M059J (cell line): Measurements from ENCODE around the gene SLC6A14. TPM values are rescaled to one million over a fixed set of nuclear protein-coding genes. Genes with fewer than 3 reads are reported as not detected.

Experiments used
- DNase-seq: peaks from one replicate; pipeline ENCODE4 v3.0.0-alpha.2; 2012; ENCODE audit warnings: low read depth
- total RNA-seq: library from RNA; depleted of rRNA; stranded (reverse); fragments of >200 nt; shearing (Covaris generic); gene quantifications from 2 replicates; pipeline ENCODE4 v1.2.3, GENCODE V29; 2014; rRNA removed

The SLC6A14 gene, protein sequence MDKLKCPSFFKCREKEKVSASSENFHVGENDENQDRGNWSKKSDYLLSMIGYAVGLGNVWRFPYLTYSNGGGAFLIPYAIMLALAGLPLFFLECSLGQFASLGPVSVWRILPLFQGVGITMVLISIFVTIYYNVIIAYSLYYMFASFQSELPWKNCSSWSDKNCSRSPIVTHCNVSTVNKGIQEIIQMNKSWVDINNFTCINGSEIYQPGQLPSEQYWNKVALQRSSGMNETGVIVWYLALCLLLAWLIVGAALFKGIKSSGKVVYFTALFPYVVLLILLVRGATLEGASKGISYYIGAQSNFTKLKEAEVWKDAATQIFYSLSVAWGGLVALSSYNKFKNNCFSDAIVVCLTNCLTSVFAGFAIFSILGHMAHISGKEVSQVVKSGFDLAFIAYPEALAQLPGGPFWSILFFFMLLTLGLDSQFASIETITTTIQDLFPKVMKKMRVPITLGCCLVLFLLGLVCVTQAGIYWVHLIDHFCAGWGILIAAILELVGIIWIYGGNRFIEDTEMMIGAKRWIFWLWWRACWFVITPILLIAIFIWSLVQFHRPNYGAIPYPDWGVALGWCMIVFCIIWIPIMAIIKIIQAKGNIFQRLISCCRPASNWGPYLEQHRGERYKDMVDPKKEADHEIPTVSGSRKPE
- not detected in 2 replicates for total RNA-seq

DNA sequence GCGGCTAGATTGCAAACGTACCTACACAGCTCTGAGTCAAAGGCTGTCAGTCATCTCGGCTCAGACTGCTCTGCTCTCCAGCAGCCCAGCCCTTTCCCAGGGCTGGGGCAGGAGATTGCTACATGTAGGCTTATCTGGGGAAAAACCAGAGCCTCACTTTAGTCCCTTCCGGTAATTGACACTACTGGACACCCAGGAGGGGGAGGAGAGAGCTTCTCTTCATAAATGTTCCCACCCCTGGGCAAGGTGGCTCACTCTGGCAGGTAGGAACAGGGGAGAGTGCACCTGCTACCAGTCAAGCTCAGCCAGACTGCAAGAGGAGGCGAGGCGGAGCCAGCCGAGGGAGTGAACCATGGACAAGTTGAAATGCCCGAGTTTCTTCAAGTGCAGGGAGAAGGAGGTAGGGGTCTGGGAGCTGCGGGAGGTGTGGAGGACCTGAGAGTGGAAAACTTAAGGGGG lies at the start of gene SLC6A14:
Gene SLC6A14, plus strand, starts transcription at position 249 of the 459 bp plus-strand sequence. Its CDS starts 104 bp downstream, at position 353.
- DNase-seq = no peak

DNA sequence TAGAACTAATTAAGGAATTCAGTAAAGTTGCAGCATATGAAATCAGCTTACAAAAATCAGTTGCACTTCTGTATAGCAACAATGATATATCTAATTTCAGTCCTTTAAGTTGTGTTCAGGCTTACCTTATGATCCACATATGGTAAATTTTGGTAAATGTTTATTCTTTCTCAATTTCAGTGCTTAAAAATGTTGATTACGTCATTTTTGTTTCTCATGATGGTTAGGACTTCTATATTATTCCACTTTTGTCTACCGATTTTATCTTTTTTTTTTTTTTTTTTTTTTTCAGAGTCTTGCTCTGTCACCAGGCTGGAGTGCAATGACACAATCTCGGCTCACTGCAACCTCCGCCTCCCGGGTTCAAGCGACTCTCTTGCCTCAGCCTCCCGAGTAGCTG lies 40.7 kb upstream of the SLC6A14 start:
- DNase-seq = no peak

DNA sequence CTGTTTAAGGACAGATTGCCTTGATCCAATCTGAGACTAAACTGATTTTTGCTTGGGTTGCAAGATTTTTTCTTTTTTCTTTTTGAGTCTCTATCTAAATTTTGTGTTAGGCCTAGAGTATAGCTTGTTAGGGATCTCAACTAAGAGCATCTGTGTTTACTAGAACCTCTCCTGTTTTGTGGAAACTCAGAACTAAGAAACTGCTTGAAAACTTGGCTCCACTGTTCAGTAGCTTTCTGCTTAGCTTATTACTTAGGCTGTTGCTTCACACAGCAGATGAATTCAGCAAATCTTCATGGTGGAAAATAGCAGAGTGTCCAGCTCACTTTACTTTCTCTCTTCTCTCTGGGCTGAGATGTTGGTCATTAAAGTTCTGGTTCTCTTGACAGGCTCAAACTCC lies 36.7 kb upstream of the SLC6A14 start:
- DNase-seq = no peak

DNA sequence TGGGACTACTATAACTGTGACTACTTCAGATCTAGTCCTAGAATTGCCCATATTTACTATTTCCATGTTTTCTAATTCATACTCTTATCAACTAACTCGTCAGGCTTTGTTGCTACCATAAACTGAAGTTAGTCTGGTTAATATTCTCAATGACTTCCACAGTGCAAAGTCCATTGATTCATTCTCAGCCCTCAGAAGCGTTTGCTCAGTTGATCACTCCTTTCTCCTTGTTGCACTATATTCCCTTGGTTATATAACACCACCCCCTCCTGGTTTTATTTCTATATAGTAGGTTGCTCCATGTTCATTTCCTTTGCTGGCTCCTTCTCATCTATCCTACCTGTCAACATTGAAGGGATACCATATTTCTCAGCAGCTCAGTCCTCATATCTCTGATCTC lies 27.2 kb upstream of the SLC6A14 start:
- no peak for DNase-seq

DNA sequence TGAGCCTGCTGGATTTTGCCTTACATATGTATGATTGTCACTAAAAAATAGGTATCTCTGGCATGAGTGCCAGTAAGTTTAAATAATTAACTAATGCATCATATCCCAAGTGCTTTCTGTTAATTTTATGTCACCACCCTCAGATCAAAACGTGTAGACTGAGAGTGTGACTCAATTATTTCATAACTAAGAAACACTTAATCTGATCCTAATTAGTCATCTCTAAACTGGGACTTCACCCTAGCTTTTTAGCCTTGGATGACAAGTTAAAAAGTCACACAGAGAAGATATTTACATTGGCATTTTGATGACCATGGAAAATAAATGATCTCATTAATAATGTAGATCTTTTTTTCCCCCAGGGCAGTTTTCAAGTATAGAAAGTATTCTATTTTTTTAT lies 23.1 kb upstream of the SLC6A14 start:
- DNase-seq = no peak

DNA sequence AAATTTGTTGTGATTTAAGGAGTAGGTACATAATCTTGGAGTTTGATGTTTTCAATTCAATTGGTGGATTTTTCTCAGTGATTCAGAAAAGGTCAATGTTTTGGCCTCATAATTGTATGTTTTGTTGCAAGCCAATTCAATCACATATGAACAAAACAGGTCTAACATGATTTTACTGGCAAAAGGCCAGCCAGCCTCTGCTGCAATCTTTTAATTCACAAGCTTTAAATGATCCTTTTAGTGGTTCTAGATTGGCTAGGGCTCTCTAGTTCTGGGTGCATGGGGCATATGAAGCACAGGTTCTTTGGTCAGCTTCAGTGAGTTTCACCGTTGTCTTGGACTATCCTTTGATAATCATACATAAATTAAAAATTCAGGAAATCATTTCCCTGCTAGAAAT lies 19.2 kb upstream of the SLC6A14 start:
- no peak for DNase-seq

DNA sequence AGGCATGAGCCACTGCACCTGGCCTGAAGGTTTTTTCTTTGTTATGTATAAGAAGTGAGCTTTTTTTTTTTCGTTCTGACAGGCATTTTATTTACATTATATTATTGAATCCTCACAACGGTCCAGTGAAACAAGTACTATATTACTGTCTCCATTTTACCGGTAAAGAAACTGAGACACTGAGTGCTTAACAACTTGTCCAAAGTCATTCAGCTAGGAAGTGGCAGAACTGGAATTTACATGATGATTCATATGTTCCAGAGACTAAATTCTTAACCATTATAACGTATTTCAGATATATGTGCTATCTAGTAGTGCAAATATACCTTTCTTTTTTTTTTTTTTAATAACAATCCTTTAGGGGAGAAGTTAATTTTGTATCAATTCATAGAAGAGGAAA lies 18.4 kb upstream of the SLC6A14 start:
- no peak for DNase-seq

DNA sequence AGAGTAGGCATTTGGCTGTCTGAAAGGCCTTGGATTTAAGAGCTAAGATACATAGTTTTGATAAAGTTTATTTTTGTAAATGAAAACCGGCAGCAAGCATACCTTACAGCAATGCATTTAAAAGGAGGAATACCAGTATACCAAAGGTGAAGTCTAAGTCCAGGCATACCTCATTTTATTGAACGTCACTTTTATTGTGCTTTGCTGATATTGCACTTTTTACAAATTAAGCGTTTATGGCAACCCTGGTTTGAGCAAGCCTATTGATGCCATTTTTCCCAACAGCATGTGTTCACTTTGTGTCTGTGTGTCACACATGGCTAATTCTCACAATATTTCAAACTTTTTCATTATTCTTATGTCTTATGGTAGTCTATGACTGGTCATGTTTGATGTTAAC lies 8.4 kb upstream of the SLC6A14 start:
- no peak for DNase-seq

DNA sequence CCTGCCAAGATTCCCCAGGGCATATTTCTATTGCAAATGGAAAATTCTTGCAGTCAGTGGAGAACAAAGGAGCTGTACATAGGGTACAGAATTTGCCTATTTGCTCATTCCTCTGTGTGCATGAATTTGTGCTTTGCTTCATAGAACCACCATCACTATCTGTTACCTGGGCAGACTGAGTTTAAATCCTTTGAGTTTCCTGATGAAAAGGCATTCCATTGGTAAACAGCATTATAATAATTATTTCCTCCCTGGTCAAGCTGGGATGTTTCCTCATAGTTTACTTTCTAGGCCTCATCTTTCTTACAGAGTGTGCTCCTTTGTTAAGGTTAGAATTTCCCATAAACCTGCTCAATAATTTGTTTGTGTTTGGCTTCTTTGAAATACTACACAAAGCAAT lies 809 bp upstream of the SLC6A14 start:
- DNase-seq = no peak

DNA sequence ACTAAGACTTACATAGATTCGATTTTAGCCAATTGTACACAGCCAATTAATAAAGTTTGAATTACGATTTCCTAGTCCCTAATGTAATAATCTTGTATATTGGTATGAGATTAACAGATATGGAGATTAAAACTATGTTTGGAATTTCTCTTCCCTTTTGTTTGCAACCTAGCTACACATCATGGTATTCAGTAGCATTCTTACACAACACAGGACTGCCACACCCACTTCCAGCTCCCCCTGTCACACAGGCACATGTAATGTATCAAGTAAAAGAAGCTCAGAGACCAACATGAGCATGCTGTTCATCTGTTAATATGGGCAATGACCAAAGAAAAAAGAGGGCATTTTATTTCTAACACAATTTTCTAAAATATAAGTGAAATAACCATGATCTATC lies 12.8 kb downstream of the SLC6A14 start:
- DNase-seq = no peak

DNA sequence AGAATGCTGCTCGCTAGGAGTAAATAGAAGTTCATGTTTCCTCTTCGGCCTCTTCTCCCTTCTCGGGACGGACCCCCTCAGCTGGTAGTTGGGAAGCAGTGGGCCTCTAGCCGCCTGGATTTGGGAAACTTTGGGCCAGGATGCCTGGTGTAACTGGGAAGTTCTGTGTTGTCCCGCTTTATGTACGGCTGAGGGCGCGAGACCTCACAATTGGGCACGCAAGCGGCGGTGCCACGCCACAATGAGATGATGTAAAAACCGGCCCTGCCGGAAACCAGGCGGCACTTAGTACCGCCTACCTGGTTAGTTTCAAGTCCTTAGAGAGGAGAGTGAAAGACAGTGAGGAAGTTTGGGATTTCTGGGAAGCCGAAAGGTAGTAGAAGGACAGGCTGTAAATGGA lies 26.4 kb downstream of the SLC6A14 start, which contains the start of gene CT83:
Gene CT83, minus strand, starts transcription at position 155 of the 400 bp plus-strand sequence. Its CDS starts 120 bp downstream, at position 35.
- DNase-seq = no peak

DNA sequence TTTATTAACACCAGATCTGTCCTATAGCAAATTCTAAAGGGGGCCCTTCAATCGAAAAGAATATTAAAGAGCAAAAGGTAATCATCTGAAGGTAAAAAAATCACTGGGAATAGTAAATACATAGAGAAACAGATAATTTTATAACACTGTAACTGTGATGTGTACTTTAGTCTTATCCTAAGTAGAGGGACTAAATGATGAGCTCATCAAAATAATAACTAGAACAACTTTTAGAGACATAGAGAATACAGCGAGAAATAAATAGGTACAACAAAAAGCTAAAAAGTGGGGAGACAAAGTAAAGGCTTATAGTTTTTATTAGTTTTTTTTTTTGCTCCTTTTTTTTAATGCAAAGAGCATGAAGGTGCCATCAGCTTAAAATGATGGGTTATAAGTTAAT lies 43.7 kb downstream of the SLC6A14 start:
- DNase-seq = no peak

DNA sequence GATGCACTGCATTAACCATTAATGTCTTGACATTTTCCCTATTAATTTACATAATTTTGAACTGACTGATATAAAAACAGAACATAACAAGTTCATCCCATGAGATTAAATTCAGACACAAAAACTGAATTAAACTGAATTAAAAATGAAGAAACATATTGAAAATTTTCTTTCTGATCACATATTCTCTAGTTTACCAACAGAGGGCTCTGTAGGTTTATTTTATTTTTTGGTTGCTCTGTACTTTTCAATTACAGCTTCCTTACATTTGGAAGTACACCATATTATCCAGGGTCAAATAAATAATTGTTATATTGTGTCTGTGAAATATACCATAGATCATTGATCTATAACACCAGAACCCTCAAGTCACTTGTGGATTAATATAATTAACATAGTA lies 53.7 kb downstream of the SLC6A14 start:
- DNase-seq = peak; percentile 1

DNA sequence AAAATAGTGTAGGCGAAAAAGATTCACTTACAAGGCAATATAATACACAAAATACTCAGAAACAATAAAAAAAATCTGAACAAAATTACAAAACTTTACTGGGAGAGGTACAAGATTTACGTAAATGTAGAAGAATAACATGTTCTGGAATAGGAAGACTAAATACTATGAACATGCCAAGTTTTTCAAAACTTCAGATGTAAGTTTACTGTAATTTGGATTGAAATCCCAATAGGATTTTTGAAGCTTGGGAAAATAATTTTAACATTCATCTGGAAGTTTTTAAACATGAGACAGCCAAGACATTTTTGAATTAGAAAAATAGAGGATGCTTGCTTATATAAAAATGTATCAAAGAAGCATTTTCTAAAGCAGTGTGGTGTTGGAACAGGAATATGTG lies 56.9 kb downstream of the SLC6A14 start:
- no peak for DNase-seq

DNA sequence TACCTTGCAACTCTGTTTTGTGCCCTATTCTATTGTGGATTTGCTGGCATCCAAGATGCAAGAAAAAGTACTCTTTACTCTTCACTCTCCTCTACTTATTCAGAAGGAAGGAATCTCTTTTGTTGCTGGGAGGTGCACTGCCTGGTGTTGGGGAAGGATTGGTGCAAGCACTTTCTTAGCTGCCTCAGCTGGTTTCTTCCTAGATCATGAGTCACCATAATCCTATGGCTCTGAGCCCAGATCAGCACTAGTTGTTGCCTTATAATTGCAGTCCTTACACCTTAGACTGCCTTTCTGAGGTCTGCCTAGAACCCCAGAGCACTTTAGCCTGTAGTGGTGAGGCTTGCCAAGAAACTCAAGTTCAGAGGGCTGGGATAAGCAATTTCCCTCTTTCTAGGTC lies 63.4 kb downstream of the SLC6A14 start:
- DNase-seq = peak; percentile 7

Other genes with a start within 250 kb of the SLC6A14 start
- gene CT83, start 26.4 kb downstream of the SLC6A14 start, total RNA-seq = not detected in 2 replicates